Activated gamma-delta T cell (primary cell): Measurements from ENCODE around the gene SCARF2.
"Not testable (repeated sequence)": the region's sequence is repeated elsewhere in the genome, so short reads cannot be mapped to it uniquely, and the experiment has no call there.

Experiments used
- DNase-seq: peaks from one replicate; lab custom pipeline; 2025; lab: John Stamatoyannopoulos, UW
- total RNA-seq, 2 donors: gene quantifications; one replicate each; lab custom pipeline; 2026; lab: John Stamatoyannopoulos, UW

The SCARF2 gene, protein sequence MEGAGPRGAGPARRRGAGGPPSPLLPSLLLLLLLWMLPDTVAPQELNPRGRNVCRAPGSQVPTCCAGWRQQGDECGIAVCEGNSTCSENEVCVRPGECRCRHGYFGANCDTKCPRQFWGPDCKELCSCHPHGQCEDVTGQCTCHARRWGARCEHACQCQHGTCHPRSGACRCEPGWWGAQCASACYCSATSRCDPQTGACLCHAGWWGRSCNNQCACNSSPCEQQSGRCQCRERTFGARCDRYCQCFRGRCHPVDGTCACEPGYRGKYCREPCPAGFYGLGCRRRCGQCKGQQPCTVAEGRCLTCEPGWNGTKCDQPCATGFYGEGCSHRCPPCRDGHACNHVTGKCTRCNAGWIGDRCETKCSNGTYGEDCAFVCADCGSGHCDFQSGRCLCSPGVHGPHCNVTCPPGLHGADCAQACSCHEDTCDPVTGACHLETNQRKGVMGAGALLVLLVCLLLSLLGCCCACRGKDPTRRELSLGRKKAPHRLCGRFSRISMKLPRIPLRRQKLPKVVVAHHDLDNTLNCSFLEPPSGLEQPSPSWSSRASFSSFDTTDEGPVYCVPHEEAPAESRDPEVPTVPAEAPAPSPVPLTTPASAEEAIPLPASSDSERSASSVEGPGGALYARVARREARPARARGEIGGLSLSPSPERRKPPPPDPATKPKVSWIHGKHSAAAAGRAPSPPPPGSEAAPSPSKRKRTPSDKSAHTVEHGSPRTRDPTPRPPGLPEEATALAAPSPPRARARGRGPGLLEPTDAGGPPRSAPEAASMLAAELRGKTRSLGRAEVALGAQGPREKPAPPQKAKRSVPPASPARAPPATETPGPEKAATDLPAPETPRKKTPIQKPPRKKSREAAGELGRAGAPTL
- 3.2 to 3.8 reads per million in 2 donors for total RNA-seq

DNA sequence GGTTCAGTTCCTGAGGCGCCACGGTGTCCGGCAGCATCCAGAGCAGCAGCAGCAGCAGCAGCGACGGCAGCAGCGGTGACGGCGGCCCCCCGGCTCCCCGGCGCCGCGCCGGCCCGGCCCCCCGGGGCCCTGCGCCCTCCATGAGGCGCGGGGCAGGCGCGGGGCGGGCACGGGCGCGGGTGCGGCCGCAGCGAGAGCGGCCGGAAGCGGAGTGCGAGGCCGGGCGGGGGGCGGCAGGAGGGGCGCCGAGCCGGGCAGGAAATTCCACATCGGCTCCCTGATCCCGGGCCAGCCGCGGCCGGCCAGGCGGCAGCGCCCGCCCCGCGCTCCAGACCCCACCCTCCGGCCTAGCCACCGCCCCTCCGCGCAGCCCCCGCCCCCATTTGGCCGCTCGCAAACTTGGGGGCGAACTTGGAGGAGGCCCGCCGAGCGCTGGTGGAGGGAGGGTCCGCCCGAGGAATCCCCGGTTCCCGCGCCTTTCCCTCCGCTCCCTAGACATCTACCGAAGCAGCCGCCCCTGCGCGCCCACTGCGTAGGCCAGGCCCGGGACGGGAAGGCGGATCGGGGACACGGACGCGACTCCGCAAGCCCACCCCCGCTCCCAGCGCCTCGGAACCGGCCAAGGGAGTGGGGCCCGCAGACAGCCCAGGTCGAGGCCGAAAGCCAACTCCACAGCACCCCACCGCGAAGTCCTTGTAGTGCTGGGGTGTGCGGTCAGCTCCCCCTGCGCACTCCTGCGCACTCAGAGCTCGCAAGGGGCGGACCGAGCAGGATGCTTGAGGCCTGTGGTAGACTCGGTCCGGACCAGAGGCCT is at the start of gene SCARF2:
SCARF2 (minus strand) TSS at position 213 of the 814 bp plus-strand sequence; CDS start at position 142, 71 bp downstream.
- DNase-seq = no peak

DNA sequence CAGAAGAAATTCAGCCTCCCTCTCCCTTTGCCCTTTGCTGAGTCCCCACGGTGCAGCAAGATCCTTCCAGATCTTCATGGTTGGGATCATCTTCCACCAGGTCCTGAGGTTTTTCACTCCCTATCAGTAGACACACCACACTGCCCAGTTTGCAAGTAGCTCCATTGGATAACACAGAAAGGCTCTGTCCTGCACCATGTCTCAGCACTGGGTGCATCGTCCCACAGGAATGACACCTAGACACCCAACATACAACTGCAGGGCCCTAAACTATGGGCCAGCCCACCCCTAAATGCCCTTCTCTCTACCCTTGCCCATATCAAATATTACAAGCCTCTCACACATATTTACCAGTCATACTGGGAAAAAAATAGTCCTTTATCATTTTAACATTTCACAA is 48.6 kb upstream of the SCARF2 start:
- no peak for DNase-seq

DNA sequence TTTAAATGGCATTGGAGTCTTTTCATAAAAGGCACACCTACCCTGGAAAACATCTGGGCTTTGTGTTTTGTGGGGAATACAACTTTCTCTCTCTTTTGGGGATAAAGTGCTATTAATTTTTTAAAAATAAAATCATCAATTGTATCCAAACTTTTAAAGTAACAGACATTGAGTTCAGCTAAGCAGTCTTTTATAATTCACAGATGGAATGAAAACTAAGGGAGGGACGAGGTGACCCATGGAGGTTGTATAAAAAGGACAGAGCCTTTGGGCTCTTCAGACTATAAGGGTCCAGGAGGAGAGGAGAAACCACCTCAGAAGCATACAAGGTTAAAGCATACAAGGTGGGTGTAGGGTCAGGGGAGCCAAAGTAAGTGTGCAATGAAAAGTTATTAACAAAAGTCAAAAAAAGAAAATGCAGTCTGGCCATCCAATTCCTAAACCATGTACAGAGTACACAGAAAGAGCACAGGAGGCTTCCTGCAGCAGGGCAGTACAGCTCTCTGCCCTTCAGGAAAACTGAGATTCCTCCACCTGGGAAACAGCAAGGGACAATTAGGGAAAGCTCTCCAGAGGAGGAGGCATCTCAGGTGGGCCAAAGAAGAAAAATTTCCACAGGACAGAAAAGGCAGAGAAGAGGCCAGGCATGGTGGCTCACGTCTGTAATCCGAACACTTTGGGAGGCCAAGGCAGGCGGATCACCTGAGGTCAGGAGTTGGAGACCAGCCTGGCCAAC is 47.5 kb upstream of the SCARF2 start:
- DNase-seq = no peak

DNA sequence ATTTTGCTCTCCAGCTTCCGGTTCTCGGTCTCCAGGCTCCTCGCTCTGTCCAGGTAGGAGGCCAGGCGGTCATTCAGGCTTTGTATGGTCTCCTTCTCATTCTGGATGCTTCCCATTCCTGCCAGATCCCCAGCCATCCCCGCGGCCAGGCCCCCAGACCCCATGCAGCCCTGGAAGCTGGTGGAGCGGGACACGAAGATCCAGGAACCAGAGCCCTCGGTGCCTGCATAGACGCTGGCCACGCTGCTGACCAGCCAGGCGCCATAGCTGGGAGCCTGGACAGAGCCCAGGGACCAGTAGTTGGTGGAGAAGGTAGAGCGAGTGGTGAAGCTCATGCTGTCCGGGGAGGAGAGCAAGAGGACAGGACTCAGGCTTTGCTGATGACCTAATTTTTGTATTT is 46.1 kb upstream of the SCARF2 start:
- no peak for DNase-seq

DNA sequence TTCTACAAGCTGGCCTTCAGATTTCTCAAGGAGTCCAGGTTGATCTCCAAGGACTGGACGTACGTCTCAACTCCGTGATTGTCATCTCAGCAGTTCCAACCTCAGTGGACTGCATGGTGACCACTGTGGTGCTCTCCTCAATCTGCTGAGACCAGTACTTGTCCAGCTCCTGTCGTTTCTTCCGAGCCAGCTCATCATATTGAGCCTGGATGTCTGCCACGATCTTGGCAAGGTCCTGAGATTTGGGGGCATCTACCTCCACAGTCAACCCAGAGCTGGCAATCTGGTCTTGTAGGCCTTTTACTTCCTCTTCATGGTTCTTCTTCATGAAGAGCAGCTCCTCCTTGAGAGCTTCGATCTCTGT is 45.5 kb upstream of the SCARF2 start:
- DNase-seq = not testable (repeated sequence)

DNA sequence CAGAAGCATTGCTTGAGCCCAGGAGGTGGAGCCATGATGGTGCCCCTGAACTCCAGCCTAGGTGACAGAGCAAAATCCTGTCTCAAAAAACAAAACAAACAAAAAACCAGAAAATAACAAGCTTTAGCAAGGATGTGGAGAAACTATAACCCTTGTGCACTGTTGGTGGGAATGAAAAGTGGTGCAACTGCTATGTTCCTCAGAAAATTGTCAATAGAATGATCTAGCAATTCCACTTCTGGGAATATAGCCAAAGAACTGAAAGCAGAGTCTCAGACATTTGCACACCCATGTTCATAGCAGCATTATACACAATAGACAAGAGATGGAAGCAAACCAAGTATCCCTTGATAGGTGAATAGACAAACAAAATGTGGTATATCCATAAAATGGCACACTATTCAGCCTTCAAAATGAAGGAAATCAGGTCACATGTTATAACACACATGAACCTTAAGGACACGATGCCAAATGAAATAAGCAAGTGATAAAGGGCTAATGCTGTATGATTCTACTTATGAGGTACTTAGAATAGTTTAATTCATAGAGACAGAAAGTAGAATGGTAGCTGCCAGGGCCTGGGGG is 42.1 kb upstream of the SCARF2 start:
- DNase-seq = no peak

DNA sequence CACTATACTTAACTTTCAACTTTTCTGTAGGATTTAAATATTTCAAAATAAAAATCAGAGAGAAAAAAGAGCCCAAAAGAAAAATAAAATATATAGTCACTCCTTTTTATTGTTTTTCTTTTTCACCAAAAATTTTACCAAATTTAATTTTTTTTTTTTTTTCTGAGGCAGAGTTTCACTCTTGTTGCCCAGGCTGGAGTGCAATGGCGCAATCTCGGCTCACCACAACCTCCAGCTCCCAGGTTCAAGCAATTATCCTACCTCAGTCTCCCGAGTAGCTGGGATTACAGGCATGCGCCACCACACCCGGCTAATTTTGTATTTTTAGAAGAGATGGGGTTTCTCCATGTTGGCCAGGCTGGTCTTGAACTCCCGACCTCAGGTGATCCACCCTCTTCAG is 40.4 kb upstream of the SCARF2 start:
- not testable (repeated sequence) for DNase-seq

DNA sequence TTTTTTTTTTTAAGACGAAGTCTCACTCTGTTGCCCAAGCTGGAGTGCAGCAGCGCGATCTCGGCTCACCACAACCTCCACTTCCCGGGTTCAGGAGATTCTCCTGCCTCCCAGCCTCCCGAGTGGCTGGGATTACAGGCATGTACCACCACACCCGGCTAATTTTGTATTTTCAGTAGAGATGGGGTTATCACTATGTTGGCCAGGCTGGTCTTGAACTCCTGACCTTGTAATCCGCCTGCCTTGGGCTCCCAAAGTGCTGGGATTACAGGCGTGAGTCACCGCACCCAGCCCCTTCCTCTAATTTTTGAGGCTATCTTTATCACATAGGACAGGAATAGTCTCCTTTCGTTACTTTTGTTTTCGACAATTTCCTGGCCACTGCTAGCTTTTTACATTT is 37.9 kb upstream of the SCARF2 start:
- not testable (repeated sequence) for DNase-seq

DNA sequence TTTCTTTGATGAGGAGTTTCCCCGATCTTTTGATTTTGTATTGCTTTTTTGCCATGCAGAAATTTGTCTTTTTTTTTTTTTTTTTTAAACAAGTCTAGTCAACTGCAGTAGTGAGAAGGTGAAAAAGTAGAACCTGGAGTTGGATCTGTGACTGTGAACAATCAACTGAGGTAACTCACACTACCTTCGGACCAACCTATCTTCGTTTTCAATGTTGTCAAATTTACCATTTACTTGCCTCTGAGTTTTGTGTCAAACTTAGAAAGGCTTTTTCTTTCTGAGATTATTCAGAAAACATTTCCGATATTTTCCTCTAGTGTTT is 37.5 kb upstream of the SCARF2 start:
- DNase-seq = no peak

DNA sequence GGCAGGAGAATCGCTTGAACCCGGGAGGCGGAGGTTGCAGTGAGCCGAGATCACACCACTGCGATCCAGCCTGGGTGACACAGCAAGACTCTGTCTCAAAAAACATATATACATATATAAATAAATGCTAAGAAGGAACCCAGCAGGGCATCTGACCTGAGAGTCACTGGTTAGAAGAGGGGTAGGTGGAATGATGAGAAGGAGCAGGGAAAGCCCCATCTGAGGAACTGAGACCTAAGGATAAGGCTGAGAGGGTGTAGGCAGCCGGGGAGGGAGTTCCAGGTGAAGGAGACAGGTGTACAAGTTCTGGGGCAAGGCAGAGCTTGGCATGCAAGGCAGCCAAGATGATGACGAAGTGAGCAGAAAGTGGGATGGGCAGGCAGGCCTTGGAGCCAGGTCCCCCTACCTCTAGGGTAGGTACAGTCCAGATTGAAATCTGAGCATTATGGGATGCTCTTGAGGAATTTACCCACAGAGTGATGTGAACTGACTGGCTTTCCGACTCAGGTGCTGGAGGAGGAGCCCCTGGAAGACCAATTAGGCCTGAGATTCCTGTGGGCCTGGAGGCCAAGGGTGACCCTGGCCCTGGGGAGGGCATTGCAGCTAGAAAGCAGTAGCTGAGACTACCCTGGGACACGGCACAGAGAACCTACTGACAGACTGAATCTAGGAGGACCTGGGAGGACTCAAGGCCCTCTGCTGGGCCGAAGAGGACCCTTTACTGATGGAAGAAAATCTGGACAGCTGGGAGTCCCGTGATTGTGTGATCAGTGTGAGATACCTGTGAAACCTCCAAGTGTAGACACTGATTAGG is 35.2 kb upstream of the SCARF2 start:
- DNase-seq = no peak

DNA sequence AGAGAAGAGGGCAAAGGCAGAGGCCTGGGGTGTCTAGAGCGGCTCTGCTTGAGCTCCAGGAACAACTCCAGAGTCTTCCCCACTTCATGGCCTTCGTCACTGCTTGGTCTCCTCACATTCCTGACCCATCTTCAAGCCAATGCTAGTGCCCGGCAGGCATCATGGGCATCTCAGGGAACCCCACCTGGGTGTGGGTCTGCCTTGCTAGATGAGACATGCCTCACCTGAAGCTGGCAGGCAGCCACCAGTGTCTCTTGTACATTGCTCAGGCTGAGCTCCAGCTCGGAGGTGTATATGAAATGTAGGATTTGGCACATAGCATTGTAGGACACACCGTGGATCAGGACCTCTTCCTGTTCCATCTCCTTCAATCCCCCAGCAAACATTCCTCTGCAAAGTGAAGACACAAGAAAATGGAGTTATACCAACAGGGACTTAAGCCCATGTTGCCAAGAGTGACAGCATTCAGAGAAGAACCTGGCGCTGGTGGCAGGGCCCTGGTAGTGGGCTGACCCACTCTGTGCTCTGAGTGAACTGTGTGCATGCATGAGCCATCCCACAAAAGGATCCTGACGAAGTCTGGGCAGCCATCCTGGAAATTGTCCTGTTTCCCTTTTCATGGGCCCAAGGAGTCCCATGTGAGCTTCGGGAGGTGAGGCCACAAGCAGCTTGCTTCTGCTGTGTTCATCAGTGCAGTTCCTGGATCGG is 33.7 kb upstream of the SCARF2 start:
- DNase-seq = no peak

DNA sequence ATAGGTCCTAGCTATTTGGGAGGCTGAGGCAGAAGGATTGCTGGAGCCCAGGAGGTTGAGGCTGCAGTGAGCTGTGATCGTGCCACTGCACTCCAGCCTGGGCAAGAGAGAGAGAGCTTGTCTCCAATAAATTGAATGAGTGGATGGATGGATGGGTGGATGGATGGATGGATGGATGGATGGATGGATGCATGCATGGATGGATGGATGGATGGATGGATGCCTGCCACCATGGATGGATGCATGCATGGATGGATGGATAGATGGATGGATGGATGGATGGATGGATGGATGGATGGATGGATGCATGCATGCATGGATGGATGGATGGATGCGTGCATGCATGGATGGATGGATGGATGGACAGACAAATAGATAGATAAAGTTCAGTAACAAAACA is 32.9 kb upstream of the SCARF2 start:
- DNase-seq = not testable (repeated sequence)

DNA sequence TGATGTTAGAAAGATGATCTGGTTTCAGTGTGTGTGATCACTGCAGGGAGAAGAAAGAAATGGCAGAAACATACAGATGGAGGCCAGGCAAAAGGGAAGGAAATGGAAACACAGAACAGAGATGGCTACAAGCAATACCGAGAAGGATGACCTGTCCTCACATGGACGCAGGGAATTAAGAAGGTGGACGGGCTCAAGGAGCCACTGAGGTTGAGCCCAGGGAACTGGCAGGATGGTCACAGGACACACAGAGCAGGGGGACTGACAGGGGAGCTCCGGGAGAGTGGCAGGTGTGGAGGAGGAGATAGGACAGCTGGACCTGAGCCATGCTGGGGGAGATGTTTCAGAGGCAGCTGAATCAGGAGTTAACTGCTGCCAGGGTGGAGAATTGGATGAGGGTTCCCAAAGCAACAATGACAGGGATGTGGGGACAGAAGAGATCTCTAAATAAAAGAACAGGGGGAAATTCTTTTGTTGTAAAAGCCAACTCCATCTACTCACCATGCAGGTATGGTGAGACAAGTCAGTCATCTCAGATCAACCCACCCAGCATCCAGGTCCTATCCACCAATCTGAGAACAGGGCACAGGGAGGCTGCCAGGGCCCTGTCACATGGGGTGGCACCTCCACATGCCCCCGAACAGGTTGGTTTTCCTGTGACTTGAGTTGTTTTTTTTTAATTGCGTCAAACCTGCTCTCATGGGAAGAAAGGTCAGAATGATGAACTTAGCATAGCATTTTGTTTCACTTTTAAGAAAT is 31.7 kb upstream of the SCARF2 start:
- no peak for DNase-seq

DNA sequence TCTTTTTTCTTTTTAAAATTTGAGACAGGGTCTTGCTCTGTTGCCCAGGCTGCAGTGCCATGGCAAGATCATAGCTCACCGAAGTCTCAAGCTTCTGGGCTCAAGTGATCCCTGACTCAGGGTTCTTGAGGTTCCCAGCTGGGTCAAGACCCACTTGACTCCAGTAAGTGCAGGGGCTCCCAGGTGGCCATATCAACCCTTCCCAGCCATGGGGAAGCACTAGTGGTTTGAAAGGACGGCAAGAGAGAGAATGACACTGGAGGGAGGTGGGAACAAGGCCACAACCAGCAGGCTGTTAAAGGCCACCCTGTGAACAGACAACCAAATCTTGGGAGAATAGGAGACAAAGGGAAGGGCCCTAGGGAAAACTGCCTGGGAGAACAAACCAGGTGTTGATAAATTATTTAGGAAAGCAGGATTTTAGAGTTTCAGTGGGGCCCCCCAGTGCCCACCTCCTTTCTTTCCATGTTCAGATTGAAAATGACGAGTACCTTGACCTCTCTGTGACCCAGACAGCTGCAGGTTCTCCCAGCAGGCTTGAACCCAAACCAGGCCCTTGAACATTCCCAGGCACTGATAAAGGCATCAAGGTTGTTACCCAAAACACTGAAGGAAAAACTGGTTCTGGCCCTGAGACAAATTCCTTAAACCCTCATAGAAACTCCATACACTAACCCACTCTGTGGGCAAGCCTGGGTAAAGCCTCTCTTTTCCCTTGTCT is 29.2 kb upstream of the SCARF2 start:
- no peak for DNase-seq

DNA sequence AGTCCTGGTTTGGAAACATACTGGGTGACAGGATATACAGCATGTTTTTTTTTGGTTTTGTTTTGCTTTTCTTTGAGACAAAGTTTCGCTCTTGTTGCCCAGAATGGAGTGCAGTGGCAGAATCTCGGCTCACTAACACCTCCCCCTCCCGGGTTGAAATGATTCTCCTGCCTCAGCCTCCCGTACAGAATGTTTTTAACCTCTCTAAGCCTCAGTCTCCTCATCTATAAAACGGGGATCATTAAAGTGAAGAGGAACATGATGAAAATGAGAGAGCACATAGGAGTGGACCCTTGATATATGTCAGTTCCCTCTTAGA is 28.1 kb upstream of the SCARF2 start:
- DNase-seq = no peak

DNA sequence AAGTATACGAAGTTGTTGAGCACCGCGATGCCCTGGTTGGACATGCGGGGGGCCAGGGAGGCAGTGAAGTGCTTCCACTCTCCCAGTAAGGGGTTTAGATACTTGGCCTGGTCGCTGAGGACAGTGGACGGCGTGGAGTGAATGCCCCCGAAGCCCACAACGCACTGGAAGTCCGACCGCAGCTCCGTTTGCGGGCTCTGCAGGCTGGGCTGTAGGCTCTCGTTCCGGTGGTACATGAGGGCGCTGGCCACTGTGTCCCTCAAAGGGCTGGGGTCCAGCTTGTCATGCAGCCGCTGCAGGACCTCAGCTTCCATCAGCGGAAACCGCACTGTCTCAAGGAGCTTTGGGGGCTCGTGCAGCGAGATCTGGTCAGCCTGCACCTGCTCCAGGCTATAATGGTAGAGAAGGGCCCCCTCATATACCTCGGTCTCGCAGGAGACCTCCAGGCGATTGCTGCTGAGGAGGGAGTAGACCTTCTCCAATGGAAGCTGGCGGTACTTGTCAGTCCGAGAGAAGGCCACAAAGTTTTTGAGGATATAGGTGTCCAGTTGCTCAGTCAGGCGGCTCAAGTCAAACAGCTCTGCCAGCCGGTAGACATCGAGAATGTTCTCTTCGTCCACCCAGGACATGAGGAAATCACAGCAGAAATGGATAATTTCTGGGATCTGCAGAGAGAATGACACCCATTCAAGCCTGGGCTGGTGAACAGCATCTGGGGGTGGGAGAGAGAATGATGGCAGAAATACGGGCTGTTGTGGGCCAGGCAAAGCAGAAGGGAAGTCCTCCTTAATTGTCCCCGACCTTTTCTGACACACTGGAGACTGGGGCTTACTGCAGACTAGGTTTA is 27.5 kb upstream of the SCARF2 start:
- no peak for DNase-seq

DNA sequence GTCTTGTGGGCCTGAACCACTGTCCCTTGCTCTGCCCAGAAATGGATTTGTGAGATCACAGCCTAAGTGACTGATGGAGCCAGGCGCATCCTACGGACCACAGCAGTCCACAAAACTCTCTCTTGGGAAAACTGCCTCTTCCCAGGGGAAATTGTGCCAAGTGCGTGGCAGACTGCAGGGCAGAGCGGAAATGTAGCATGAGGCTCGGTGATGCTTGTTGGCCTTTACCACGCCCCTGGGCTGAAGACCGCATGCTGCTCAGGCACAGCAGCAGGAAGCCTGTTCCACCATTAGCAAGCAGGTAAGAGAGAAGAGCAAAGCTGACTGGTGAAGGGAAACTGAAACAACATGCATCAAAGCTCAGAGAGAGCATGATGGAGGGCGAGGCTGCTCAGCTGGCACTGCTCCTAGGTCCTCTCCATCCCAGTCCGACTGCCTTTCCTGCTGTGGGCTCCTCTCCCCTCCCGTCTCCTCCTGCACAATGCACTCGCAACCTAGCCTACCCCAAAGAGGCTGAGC is 26.5 kb upstream of the SCARF2 start:
- DNase-seq = no peak
